ENCODE measurements around the gene USB1. TPM values are rescaled to one million over a fixed set of nuclear protein-coding genes. Genes with fewer than 3 reads are reported as not detected.

USB1 gene
- total and polyA plus RNA-seq, 2 experiments from 2014 or later = 7.6 to 48.4 TPM

- Histone ChIP-seq H3F3A (ENCODE audit: insufficient read depth) (no peaks in the 10 kb centered on the region), H2AFZ (no peak overlapping the region), H3K4me1 (ENCODE audit: insufficient read depth) (no peaks in the 10 kb centered on the region), H3K9ac (no peak overlapping the region), H3K4me2 (ENCODE audit: unreplicated experiment) (no peak overlapping the region), H3K36me3 (ENCODE audit: low read depth) (no peaks in the 10 kb centered on the region), H3K79me2 (ENCODE audit: insufficient read depth) (no peaks in the 10 kb centered on the region), H3K9me3 (ENCODE audit: low read depth) (no peaks in the 10 kb centered on the region), H3K27ac (no peak overlapping the region), H3K4me3 (no peak overlapping the region), H4K20me1 (ENCODE audit: insufficient read depth) (no peaks in the 10 kb centered on the region), H3K9me2 (ENCODE audit: insufficient read depth) (no peaks in the 10 kb centered on the region), H3K27me3 (replicated peaks; ENCODE audit: insufficient read depth) (peaks cover 17% of the 10 kb centered on the region)
- in situ Hi-C loops (cut with MboI) = no loop called here
- DNase-seq = no peak
- WGBS, 2 experiments (ENCODE audit: low coverage in 1 of 2, low lambda C conversion rate in 2 of 2, missing lambda C conversion rate in 2 of 2) = 14% methylated on average over 2 of the region's 2 CpGs
- no peak for TF ChIP-seq EZH2phosphoT487 (IDR thresholded peaks at IDR 0.05; ENCODE audit: insufficient read depth, low read depth)
- no peak for TF ChIP-seq EZH2 (IDR thresholded peaks at IDR 0.05; ENCODE audit: insufficient read depth, poor library complexity, severe bottlenecking)
Measured at GRCh38 chr16:57961538-57961937, 39.7 kb upstream of the USB1 start.

GRCh38 chr16:57962046-57962445, 39.2 kb upstream of the USB1 start:
- Histone ChIP-seq H3K27ac (no peak overlapping the region), H3K9me2 (ENCODE audit: insufficient read depth) (no peaks in the 10 kb centered on the region), H3K79me2 (ENCODE audit: insufficient read depth) (no peaks in the 10 kb centered on the region), H3K4me2 (ENCODE audit: unreplicated experiment) (no peak overlapping the region), H2AFZ (no peak overlapping the region), H4K20me1 (ENCODE audit: insufficient read depth) (no peaks in the 10 kb centered on the region), H3K4me1 (ENCODE audit: insufficient read depth) (no peaks in the 10 kb centered on the region), H3K9me3 (ENCODE audit: low read depth) (no peaks in the 10 kb centered on the region), H3F3A (ENCODE audit: insufficient read depth) (no peaks in the 10 kb centered on the region), H3K36me3 (ENCODE audit: low read depth) (no peaks in the 10 kb centered on the region), H3K27me3 (replicated peaks; ENCODE audit: insufficient read depth) (peaks cover 17% of the 10 kb centered on the region), H3K4me3 (no peak overlapping the region), H3K9ac (no peak overlapping the region)
- WGBS, 2 experiments (ENCODE audit: low coverage in 1 of 2, low lambda C conversion rate in 2 of 2, missing lambda C conversion rate in 2 of 2) = 19 to 29% methylated on average over 5 of the region's 5 CpGs
- in situ Hi-C loops (cut with MboI) = no loop called here
- no peak for DNase-seq
- TF ChIP-seq EZH2phosphoT487 (IDR thresholded peaks at IDR 0.05; ENCODE audit: insufficient read depth, low read depth) = no peak
- TF ChIP-seq EZH2 (IDR thresholded peaks at IDR 0.05; ENCODE audit: insufficient read depth, poor library complexity, severe bottlenecking) = no peak

GRCh38 chr16:57962756-57963155, 38.5 kb upstream of the USB1 start:
- Histone ChIP-seq H2AFZ (no peak overlapping the region), H3F3A (ENCODE audit: insufficient read depth) (no peaks in the 10 kb centered on the region), H3K27ac (no peak overlapping the region), H3K9me3 (ENCODE audit: low read depth) (no peaks in the 10 kb centered on the region), H3K9me2 (ENCODE audit: insufficient read depth) (no peaks in the 10 kb centered on the region), H3K79me2 (ENCODE audit: insufficient read depth) (no peaks in the 10 kb centered on the region), H3K9ac (no peak overlapping the region), H3K4me3 (no peak overlapping the region), H4K20me1 (ENCODE audit: insufficient read depth) (no peaks in the 10 kb centered on the region), H3K4me2 (ENCODE audit: unreplicated experiment) (no peak overlapping the region), H3K36me3 (ENCODE audit: low read depth) (no peaks in the 10 kb centered on the region), H3K4me1 (ENCODE audit: insufficient read depth) (no peaks in the 10 kb centered on the region), H3K27me3 (replicated peaks; ENCODE audit: insufficient read depth) (peaks cover 17% of the 10 kb centered on the region)
- TF ChIP-seq EZH2phosphoT487 (IDR thresholded peaks at IDR 0.05; ENCODE audit: insufficient read depth, low read depth) (no peak), EZH2 (IDR thresholded peaks at IDR 0.05; ENCODE audit: insufficient read depth, poor library complexity, severe bottlenecking) (no peak)
- 67 to 72% methylated on average over 9 of the region's 9 CpGs for WGBS, 2 experiments (ENCODE audit: low coverage in 1 of 2, low lambda C conversion rate in 2 of 2, missing lambda C conversion rate in 2 of 2)
- in situ Hi-C loops (cut with MboI) = no loop called here
- no peak for DNase-seq

- H2AFZ ChIP-seq = no peak overlapping the region
- WGBS, 2 experiments (ENCODE audit: low coverage in 1 of 2, low lambda C conversion rate in 2 of 2, missing lambda C conversion rate in 2 of 2) = 65 to 72% methylated on average over 9 to 10 of the region's 10 CpGs
Measured at GRCh38 chr16:57964157-57964700, 37.0 kb upstream of the USB1 start.

More at GRCh38 chr16:57964157-57964700, 37.0 kb upstream of the USB1 start:
- no peaks in the 10 kb centered on the region for H3K9me2 ChIP-seq (ENCODE audit: insufficient read depth)
- H3K27ac ChIP-seq = no peak overlapping the region
- no peak for DNase-seq
- no peak overlapping the region for H3K4me2 ChIP-seq (ENCODE audit: unreplicated experiment)
- no peaks in the 10 kb centered on the region for H3F3A ChIP-seq (ENCODE audit: insufficient read depth)
- H3K36me3 ChIP-seq (ENCODE audit: low read depth) = no peaks in the 10 kb centered on the region
- TF ChIP-seq EZH2phosphoT487 (IDR thresholded peaks at IDR 0.05; ENCODE audit: insufficient read depth, low read depth) (no peak), EZH2 (IDR thresholded peaks at IDR 0.05; ENCODE audit: insufficient read depth, poor library complexity, severe bottlenecking) (no peak)
- H3K9me3 ChIP-seq (ENCODE audit: low read depth) = no peaks in the 10 kb centered on the region
- H3K9ac ChIP-seq = no peak overlapping the region
- H3K27me3 ChIP-seq (replicated peaks; ENCODE audit: insufficient read depth) = peaks cover 15% of the 10 kb centered on the region
- in situ Hi-C loops (cut with MboI) = no loop called here
- H3K4me1 ChIP-seq (ENCODE audit: insufficient read depth) = no peaks in the 10 kb centered on the region
- H3K79me2 ChIP-seq (ENCODE audit: insufficient read depth) = no peaks in the 10 kb centered on the region
- no peaks in the 10 kb centered on the region for H4K20me1 ChIP-seq (ENCODE audit: insufficient read depth)
- no peak overlapping the region for H3K4me3 ChIP-seq
